SK-MEL-5 (cell line): ENCODE data around the gene LRRC70. TPM values are rescaled to one million over a fixed set of nuclear protein-coding genes. Genes with fewer than 3 reads are reported as not detected.

Experiments
- DNase-seq: peaks from one replicate; pipeline ENCODE4 v3.0.0-alpha.2; 2016; ENCODE audit warnings: low read depth, low spot score
- in situ Hi-C: cut with HindIII; loops from 2 replicates; pipeline ENCODE4 v1.10.0; 2016; ENCODE audit warnings: low sequenced_read_pairs, high pct_unique_total_duplicates, low pct_unique_long_range_greater_than_20kb
- total RNA-seq: library from RNA; depleted of rRNA; stranded (reverse); fragments of >200 nt; shearing (Covaris generic); gene quantifications from 2 replicates; pipeline ENCODE4 v1.2.3, GENCODE V29; 2014; rRNA removed

Gene LRRC70
- total RNA-seq, 1 experiment from 2014 or later, result 0.29 TPM

- no peak for DNase-seq
- in situ Hi-C loops, result no loop called here
These were observed 48.5 kb downstream of the LRRC70 start for GRCh38 chr5:62627121-62627520.

DNA sequence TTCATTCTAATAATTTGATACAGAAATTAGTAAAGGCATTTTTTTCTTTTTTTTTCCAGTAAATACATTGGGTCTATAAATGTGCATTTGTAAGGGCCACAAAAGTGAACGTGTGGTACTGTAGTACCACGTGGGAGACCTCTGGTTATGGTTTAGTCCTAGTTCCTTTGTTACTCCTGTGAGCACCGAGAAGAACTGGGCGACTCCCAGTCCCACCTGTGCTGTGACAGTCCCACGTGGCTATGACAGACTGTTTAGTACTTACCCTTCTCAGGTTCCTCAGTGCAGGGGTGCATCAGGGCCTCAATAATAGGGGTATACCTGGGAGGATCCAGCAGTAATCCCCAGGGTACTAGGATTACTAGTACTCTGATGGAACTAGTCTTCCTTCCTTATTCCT lies 49.3 kb downstream of the LRRC70 start:
- DNase-seq, result no peak
- in situ Hi-C loops, result no loop called here

Other genes starting within 250 kb of the LRRC70 start
- 55.7 and 60.3 TPM in 2 replicates for gene DIMT1, start 174.9 kb upstream of the LRRC70 start, total RNA-seq
- gene IPO11, start 166.1 kb upstream of the LRRC70 start, total RNA-seq, result 23.0 and 24.4 TPM in 2 replicates